ENCODE data around the gene FTO. TPM values are rescaled to one million over a fixed set of nuclear protein-coding genes. Genes with fewer than 3 reads are reported as not detected.
A peak's percentile ranks its signal among the peaks of the same experiment; 100 is the strongest.

The FTO gene
- total RNA-seq (2016; rRNA removed; fragmentation: Illumina TruSeq; extraction: Trizol) (55.8 and 92.5 TPM in 2 replicates), polyA plus RNA-seq (2011; rRNA removed) (41.6 and 43.3 TPM in 2 replicates), polyA minus RNA-seq (2011; rRNA and poly(A)+ RNA removed; ENCODE audit: low replicate concordance) (60.0 and 72.3 TPM in 2 replicates), Bru-seq, nascent RNA (percentile 71 among the genes with signal in this experiment), BruChase-seq, experiment 1, labeled RNA remaining after a 6-hour chase (percentile 64 among the genes with signal in this experiment), BruChase-seq, experiment 2, labeled RNA remaining after a 2-hour chase (percentile 68 among the genes with signal in this experiment)
- 21.6 and 23.7 TPM in 2 replicates for total RNA-seq (2016; cell fraction: cytosol; rRNA removed; fragmentation: Illumina TruSeq; extraction: Trizol; ENCODE audit: low read depth)
- 55.1 and 90.5 TPM in 2 replicates for total RNA-seq (2016; cell fraction: insoluble cytoplasmic fraction; rRNA removed; fragmentation: Illumina TruSeq; extraction: Trizol)
- 18.2 and 20.9 TPM in 2 replicates for total RNA-seq (2016; cell fraction: membrane; rRNA removed; fragmentation: Illumina TruSeq; extraction: Trizol)
- total RNA-seq (2016; cell fraction: nucleus; rRNA removed; fragmentation: Illumina TruSeq; extraction: Trizol), result 58.8 and 60.1 TPM in 2 replicates
- 32.2 and 47.4 TPM in 2 replicates for polyA plus RNA-seq (2011; cell fraction: cytosol; rRNA removed)
- 14.4 and 21.0 TPM in 2 replicates for polyA plus RNA-seq (2011; cell fraction: nucleus; rRNA removed)
- polyA plus RNA-seq (2012), result 31.8 and 35.5 TPM in 2 replicates
- polyA plus RNA-seq (2016; cell fraction: cytosol; fragmentation: Illumina TruSeq; extraction: Trizol; ENCODE audit: low read depth), result 1.6 and 2.2 TPM in 2 replicates
- polyA plus RNA-seq (2016; cell fraction: insoluble cytoplasmic fraction; fragmentation: Illumina TruSeq; extraction: Trizol; ENCODE audit: low read depth), result 69.2 and 71.7 TPM in 2 replicates
- 7.3 and 8.2 TPM in 2 replicates for polyA plus RNA-seq (2016; cell fraction: membrane; fragmentation: Illumina TruSeq; extraction: Trizol; ENCODE audit: low read depth)
- polyA plus RNA-seq (2016; cell fraction: nucleus; fragmentation: Illumina TruSeq; extraction: Trizol; ENCODE audit: insufficient read depth, low read depth), result 21.7 and 28.9 TPM in 2 replicates
- 50.0 and 63.4 TPM in 2 replicates for polyA minus RNA-seq (2011; cell fraction: cytosol; rRNA and poly(A)+ RNA removed)
- polyA minus RNA-seq (2011; cell fraction: nucleus; rRNA and poly(A)+ RNA removed), result 78.3 and 106 TPM in 2 replicates
- long read RNA-seq, experiment 1, full-length matches to known transcripts, result 4 of 12 reads
- long read RNA-seq, experiment 1, partial matches to known transcripts, result 3 of 12 reads
- long read RNA-seq, experiment 1, other reads (novel, unspliced or antisense), result 5 of 12 reads
- long read RNA-seq, experiment 2, full-length matches to known transcripts, result 4 of 28 reads
- long read RNA-seq, experiment 2, partial matches to known transcripts, result 4 of 28 reads
- long read RNA-seq, experiment 2, other reads (novel, unspliced or antisense), result 20 of 28 reads

- Histone ChIP-seq H3K4me3 (replicated peaks in 1 of 3; ENCODE audit: insufficient read depth in 1 of 3, low read depth in 2 of 3, low read length in 3 of 3) (peak within 1 kb of the TSS; percentile 89 to 91 (median 90)), H3K27ac (ENCODE audit: extremely low read length, insufficient read depth, low read length) (peak within 1 kb of the TSS; percentile 58), H3K36me3 (replicated peaks in 1 of 2; ENCODE audit: control insufficient read depth in 1 of 2, insufficient read depth in 2 of 2, low read length in 2 of 2) (no peaks in the 10 kb centered on the region), H2AFZ (ENCODE audit: low read length) (peak within 1 kb of the TSS; percentile 82), H3K4me2 (ENCODE audit: low read depth, low read length) (peak within 1 kb of the TSS; percentile 93), H3K4me1 (ENCODE audit: insufficient read depth, low read length) (peaks cover 19% of the 10 kb centered on the region), H3K79me2 (ENCODE audit: insufficient read depth, low read length) (peaks cover 33% of the 10 kb centered on the region), H3K9me3 (ENCODE audit: low read length) (no peaks in the 10 kb centered on the region), H4K20me1 (ENCODE audit: insufficient read depth, low read length) (no peaks in the 10 kb centered on the region), H3K27me3 (ENCODE audit: control insufficient read depth in 1 of 2, insufficient read depth in 2 of 2, low read length in 2 of 2) (no peaks in the 10 kb centered on the region; a peak in 1 of 5 replicates), H3K9ac (ENCODE audit: insufficient read depth, low read depth, low read length) (peak within 1 kb of the TSS; percentile 82)
- POLR2A ChIA-PET, result interaction anchor here (0.8 to 1.7 kb wide), 9 partner anchors 11 to 268 kb away, joined by 3 to 6 read pairs (median 3); no protein-coding TSS in a partner anchor
- no TSS peak for BruUV-seq (replicated peaks)
- in situ Hi-C loops (cut with HindIII; ENCODE audit: extremely low pct_ligation_motif_present, low pct_unique_long_range_greater_than_20kb) (no loop called here), intact Hi-C loops (cut with micrococcal nuclease; ENCODE audit: unreplicated experiment) (loop anchor here (5.0 kb wide), 2 partner anchors 53 to 192 kb away; no protein-coding TSS in a partner anchor)
- DNase-seq (ENCODE audit: low spot score) (peak; percentile 99), ATAC-seq (peak; percentile 99), FAIRE-seq (peak; percentile 88)
- CTCF ChIA-PET (ENCODE audit: low intra/inter-chr PET ratio, low total read pairs), result no interaction called here
- WGBS (ENCODE audit: low lambda C conversion rate), result under 1% methylated on average over 47 of the region's 57 CpGs
- no peak for TF ChIP-seq ZNF160 (CRISPR knock-in tag; IDR thresholded peaks at IDR 0.05)
- TF ChIP-seq PBX3 (CRISPR knock-in tag; IDR thresholded peaks at IDR 0.05; ENCODE audit: borderline replicate concordance), result no peak
- TF ChIP-seq HES4 (CRISPR knock-in tag; IDR thresholded peaks at IDR 0.05; ENCODE audit: borderline replicate concordance), result peak; percentile 92
- TF ChIP-seq DNMT3B (CRISPR knock-in tag; conservative IDR thresholded peaks at IDR 0.05), result no peak
- peak in 1 of 2 experiments; percentile 48; a peak in 1 of 4 replicates for TF ChIP-seq EP300 (IDR thresholded peaks at IDR 0.05; ENCODE audit: low read depth in 2 of 2, low read length in 2 of 2)
- peak; percentile 45 for TF ChIP-seq EP300 (CRISPR knock-in tag; IDR thresholded peaks at IDR 0.05; ENCODE audit: borderline replicate concordance)
- TF ChIP-seq TRIM24 (CRISPR knock-in tag; IDR thresholded peaks at IDR 0.05), result no peak
- TF ChIP-seq RAD21 (CRISPR knock-in tag; IDR thresholded peaks at IDR 0.05), result peak; percentile 23
- TF ChIP-seq RFXANK (CRISPR knock-in tag; IDR thresholded peaks at IDR 0.05), result peak; percentile 64; the same call in 1 of the 2 replicates
- TF ChIP-seq ELF3 (CRISPR knock-in tag; IDR thresholded peaks at IDR 0.05), result peak; percentile 74
- TF ChIP-seq GATAD1 (CRISPR knock-in tag; IDR thresholded peaks at IDR 0.05), result peak; percentile 88
- peak; percentile 71 for TF ChIP-seq HBP1 (CRISPR knock-in tag; IDR thresholded peaks at IDR 0.05; ENCODE audit: low read depth)
- peak; percentile 76; the same call in 1 of the 2 replicates for TF ChIP-seq ZSCAN29 (CRISPR knock-in tag; conservative IDR thresholded peaks at IDR 0.05)
- TF ChIP-seq IRX3 (CRISPR knock-in tag; IDR thresholded peaks at IDR 0.05; ENCODE audit: borderline replicate concordance, low read depth), result 0 out of 2 replicates have a peak, but pooled peaks have one; percentile 62
- peak; percentile 55; the same call in 1 of the 2 replicates for TF ChIP-seq GATAD2A (CRISPR knock-in tag; IDR thresholded peaks at IDR 0.05)
- no peak for TF ChIP-seq BRCA1 (CRISPR knock-in tag; IDR thresholded peaks at IDR 0.05)
Observed at GRCh38 chr16:53703590-53704444, at the start of gene FTO, which contains the start of gene RPGRIP1L. FTO (plus strand) TSS chr16:53704156. RPGRIP1L (minus strand) TSS chr16:53703859; CDS start chr16:53700723, 3,136 bp downstream.
